ENCODE data around the gene PRDM16. TPM values are rescaled to one million over a fixed set of nuclear protein-coding genes. Genes with fewer than 3 reads are reported as not detected.

Gene PRDM16
- total RNA-seq, 4 donors from 2014 or later = 0.26 to 7.7 (median 0.35) TPM; not detected in 1

- H3K27me3 ChIP-seq = peaks cover 0 to 11% of the 10 kb centered on the region in 2 donors
- TF ChIP-seq CTCF (IDR thresholded peaks at IDR 0.05) (no peak), POLR2A (IDR thresholded peaks at IDR 0.05) (no peak)
- intact Hi-C loops (cut with DNase I; ENCODE audit: low total_unique reads) = no loop called here
- H3K36me3 ChIP-seq = no peaks in the 10 kb centered on the region
- no peak overlapping the region for H3K27ac ChIP-seq
- H3K9me3 ChIP-seq = no peaks in the 10 kb centered on the region
- DNase-seq = no peak
- no peak overlapping the region for H3K4me3 ChIP-seq
- H3K4me1 ChIP-seq = no peaks in the 10 kb centered on the region
Measured at GRCh38 chr1:3266870-3267549, 198.0 kb downstream of the PRDM16 start.

GRCh38 chr1:3267550-3268270 is 198.7 kb downstream of the PRDM16 start:
- H3K4me1 ChIP-seq = no peaks in the 10 kb centered on the region
- H3K9me3 ChIP-seq = no peaks in the 10 kb centered on the region
- no peak overlapping the region for H3K27ac ChIP-seq
- no peak overlapping the region for H3K4me3 ChIP-seq
- H3K27me3 ChIP-seq = peaks cover 0 to 11% of the 10 kb centered on the region in 2 donors
- DNase-seq = no peak
- intact Hi-C loops (cut with DNase I; ENCODE audit: low total_unique reads) = no loop called here
- no peak for TF ChIP-seq POLR2A (IDR thresholded peaks at IDR 0.05)
- TF ChIP-seq CTCF (IDR thresholded peaks at IDR 0.05) = no peak
- H3K36me3 ChIP-seq = no peaks in the 10 kb centered on the region

GRCh38 chr1:3268281-3268680 is 199.3 kb downstream of the PRDM16 start:
- Histone ChIP-seq H3K4me1 (no peaks in the 10 kb centered on the region), H3K27ac (no peak overlapping the region), H3K4me3 (no peak overlapping the region), H3K36me3 (no peaks in the 10 kb centered on the region), H3K27me3 (peaks cover 0 to 11% of the 10 kb centered on the region in 2 donors), H3K9me3 (no peaks in the 10 kb centered on the region)
- intact Hi-C loops (cut with DNase I; ENCODE audit: low total_unique reads) = no loop called here
- no peak for DNase-seq
- no peak for TF ChIP-seq POLR2A (IDR thresholded peaks at IDR 0.05)

- intact Hi-C loops (cut with DNase I; ENCODE audit: low total_unique reads) = no loop called here
- Histone ChIP-seq H3K36me3 (no peaks in the 10 kb centered on the region), H3K4me1 (no peaks in the 10 kb centered on the region), H3K27ac (no peak overlapping the region), H3K27me3 (no peaks in the 10 kb centered on the region), H3K4me3 (no peak overlapping the region), H3K9me3 (no peaks in the 10 kb centered on the region)
- no peak for DNase-seq
- TF ChIP-seq CTCF (IDR thresholded peaks at IDR 0.05) = no peak
- TF ChIP-seq POLR2A (IDR thresholded peaks at IDR 0.05) = no peak
Measured at GRCh38 chr1:3270403-3271245, 201.6 kb downstream of the PRDM16 start.

GRCh38 chr1:3271866-3272265 is 202.9 kb downstream of the PRDM16 start:
- Histone ChIP-seq H3K27me3 (no peaks in the 10 kb centered on the region), H3K4me3 (no peak overlapping the region), H3K27ac (no peak overlapping the region), H3K36me3 (no peaks in the 10 kb centered on the region), H3K4me1 (no peaks in the 10 kb centered on the region), H3K9me3 (no peaks in the 10 kb centered on the region)
- TF ChIP-seq CTCF (IDR thresholded peaks at IDR 0.05) = no peak
- TF ChIP-seq POLR2A (IDR thresholded peaks at IDR 0.05) = no peak
- no peak for DNase-seq
- intact Hi-C loops (cut with DNase I; ENCODE audit: low total_unique reads) = no loop called here

All from uterus (tissue), 4 donors.